Tibial artery (tissue), 4 donors: ENCODE measurements around the gene BICD2.

ENCODE experiments used
- DNase-seq, 2 donors: peaks; one replicate each; pipeline ENCODE4 v3.0.0-alpha.2; 2019
- H3K27ac ChIP-seq, 2 donors: fragments of 200-600 bp; sonication (generic) in 1 of 2; 1 replicate in 1 of 2; 2 replicates in 1 of 2; pipeline ENCODE4 v1.5.1; 2018 to 2019; ENCODE audit warnings: mild to moderate bottlenecking in 1 of 2
- H3K27me3 ChIP-seq, 2 donors: fragments of 200-600 bp; sonication (generic) in 1 of 2; one replicate each; pipeline versions ENCODE4 v1.5.1 to v1.6.0; 2016 to 2019
- H3K36me3 ChIP-seq, 3 donors: fragments of 200-600 bp; sonication (generic) in 2 of 3; one replicate each; pipeline ENCODE4 v1.5.1; 2016 to 2019; ENCODE audit warnings: mild to moderate bottlenecking in 2 of 3
- H3K4me1 ChIP-seq, 4 donors: fragments of 200-600 bp; sonication (generic) in 2 of 4; 1 replicate in 3 of 4; 2 replicates in 1 of 4; pipeline ENCODE4 v1.5.1; 2016 to 2019
- H3K4me3 ChIP-seq, 2 donors: fragments of 200-600 bp; sonication (generic) in 1 of 2; 1 replicate in 1 of 2; 2 replicates in 1 of 2; pipeline ENCODE4 v1.5.1; 2018 to 2019; ENCODE audit warnings: mild to moderate bottlenecking in 2 of 2
- H3K9me3 ChIP-seq, 3 donors: fragments of 200-600 bp; sonication (generic) in 1 of 3; one replicate each; pipeline ENCODE4 v1.5.1; 2016 to 2019
- intact Hi-C: fragments of 100-400 bp; cut with DNase I; formaldehyde crosslinking; loops from one replicate; pipeline ENCODE4 v1.15.0; 2023; ENCODE audit warnings: low total_unique reads
- TF ChIP-seq, protein P1 (sequence below), 2 experiments: fragments of 200-600 bp in 1 of 2; fragments of 450-650 bp in 1 of 2; IDR thresholded peaks; one replicate each; pipeline ENCODE4 v1.5.1; 2017 to 2019; ENCODE audit warnings: antibody characterized with exemption in 2 of 2, mild to moderate bottlenecking in 1 of 2, moderate library complexity in 1 of 2

Gene BICD2

DNA sequence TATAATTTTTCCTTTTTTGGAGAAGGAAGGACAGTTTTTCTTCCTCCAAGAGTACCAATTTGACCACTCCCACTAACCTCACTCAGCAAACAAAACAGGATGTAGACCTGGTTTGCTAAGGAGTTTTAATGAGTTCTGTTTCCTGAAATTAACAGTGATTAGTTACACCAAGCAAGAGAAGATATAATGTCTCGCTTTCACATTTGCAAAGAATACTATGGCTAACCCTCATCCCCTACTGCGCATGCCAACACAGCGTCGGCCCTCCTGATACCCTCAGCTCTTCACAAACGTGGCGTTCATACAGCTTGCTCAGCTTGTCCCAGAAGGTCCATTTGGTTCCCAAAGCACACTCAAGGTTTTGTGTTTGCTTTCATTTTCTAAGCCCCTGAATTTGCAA lies 52.8 kb downstream of the BICD2 start:
- Histone ChIP-seq H3K4me3 (no peak overlapping the region), H3K9me3 (no peaks in the 10 kb centered on the region), H3K36me3 (peaks cover 50 to 76% (median 61%) of the 10 kb centered on the region in 3 donors), H3K27me3 (no peaks in the 10 kb centered on the region), H3K4me1 (no peaks in the 10 kb centered on the region), H3K27ac (no peak overlapping the region)
- no peak for DNase-seq
- intact Hi-C loops = no loop called here
- TF ChIP-seq, protein P1, sequence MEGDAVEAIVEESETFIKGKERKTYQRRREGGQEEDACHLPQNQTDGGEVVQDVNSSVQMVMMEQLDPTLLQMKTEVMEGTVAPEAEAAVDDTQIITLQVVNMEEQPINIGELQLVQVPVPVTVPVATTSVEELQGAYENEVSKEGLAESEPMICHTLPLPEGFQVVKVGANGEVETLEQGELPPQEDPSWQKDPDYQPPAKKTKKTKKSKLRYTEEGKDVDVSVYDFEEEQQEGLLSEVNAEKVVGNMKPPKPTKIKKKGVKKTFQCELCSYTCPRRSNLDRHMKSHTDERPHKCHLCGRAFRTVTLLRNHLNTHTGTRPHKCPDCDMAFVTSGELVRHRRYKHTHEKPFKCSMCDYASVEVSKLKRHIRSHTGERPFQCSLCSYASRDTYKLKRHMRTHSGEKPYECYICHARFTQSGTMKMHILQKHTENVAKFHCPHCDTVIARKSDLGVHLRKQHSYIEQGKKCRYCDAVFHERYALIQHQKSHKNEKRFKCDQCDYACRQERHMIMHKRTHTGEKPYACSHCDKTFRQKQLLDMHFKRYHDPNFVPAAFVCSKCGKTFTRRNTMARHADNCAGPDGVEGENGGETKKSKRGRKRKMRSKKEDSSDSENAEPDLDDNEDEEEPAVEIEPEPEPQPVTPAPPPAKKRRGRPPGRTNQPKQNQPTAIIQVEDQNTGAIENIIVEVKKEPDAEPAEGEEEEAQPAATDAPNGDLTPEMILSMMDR (IDR thresholded peaks at IDR 0.05) = no peak

DNA sequence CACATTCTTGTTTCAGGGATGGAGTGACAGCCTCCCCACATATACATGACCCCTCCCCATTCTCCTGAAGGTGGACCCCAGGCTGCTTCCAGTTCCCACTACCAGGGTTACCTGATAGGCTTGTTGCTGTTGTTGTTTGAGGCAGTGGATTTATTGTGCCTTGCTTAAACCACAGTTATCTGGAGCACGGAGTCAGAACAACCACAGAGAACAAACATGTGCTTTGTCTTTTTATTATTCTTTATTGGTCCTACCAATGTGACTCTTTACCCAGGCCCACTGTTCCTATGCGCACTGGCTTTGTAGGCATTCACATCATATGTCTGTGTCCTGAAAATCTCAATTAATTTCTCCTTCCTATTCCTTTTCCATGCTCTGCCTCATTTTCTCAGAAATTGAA lies 53.5 kb downstream of the BICD2 start:
- Histone ChIP-seq H3K27me3 (no peaks in the 10 kb centered on the region), H3K36me3 (peaks cover 48 to 70% (median 60%) of the 10 kb centered on the region in 3 donors), H3K27ac (no peak overlapping the region), H3K4me1 (no peaks in the 10 kb centered on the region), H3K4me3 (no peak overlapping the region), H3K9me3 (no peaks in the 10 kb centered on the region)
- intact Hi-C loops = no loop called here
- TF ChIP-seq, protein P1 (IDR thresholded peaks at IDR 0.05) = no peak
- no peak for DNase-seq

DNA sequence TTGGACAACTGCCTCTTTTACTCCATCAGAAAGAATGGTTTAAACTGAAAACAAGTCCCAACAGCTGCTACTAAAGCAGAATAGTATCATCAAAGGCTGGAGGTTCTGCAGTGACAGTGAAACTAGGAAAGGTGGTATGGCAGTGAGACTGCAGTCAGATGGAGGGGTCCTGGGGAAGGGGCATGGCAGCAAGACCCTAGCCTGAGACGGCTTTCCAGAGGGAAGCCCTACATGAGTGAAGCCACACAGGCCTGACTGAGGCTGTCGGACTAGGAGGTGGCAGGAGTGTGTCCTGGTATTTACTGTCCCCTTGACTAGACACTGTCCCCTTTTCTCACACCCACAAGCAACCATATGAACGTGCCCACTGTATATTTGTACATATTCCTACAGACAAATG lies 54.3 kb downstream of the BICD2 start:
- intact Hi-C loops = no loop called here

DNA sequence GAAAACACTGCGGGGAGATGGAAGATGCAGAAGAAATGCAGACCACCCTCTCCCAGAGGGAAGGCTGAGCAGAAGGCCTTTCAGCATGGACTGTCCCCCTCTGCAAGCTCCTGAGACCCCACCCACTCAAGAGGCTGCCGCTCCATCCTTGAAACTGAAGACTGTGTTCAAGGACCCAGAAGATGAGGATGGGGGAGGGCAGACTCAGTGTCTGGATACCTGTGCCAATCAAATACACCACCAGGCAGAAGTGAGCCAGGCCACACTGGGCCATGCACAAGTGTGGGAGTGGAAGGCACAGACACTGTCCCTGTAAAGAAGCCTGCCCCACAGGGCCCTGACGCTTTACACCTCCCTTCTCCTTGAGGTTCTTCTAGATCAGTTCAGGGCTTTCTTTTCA lies 54.7 kb downstream of the BICD2 start:
- DNase-seq = no peak
- TF ChIP-seq, protein P1 (IDR thresholded peaks at IDR 0.05) = no peak
- Histone ChIP-seq H3K4me1 (no peaks in the 10 kb centered on the region), H3K27me3 (no peaks in the 10 kb centered on the region), H3K9me3 (no peaks in the 10 kb centered on the region), H3K27ac (no peak overlapping the region), H3K4me3 (no peak overlapping the region), H3K36me3 (peaks cover 36 to 58% (median 48%) of the 10 kb centered on the region in 3 donors)
- intact Hi-C loops = no loop called here

More for the DNA sequence above, 54.3 kb downstream of the BICD2 start:
- Histone ChIP-seq H3K27ac (no peak overlapping the region), H3K36me3 (peaks cover 40 to 62% (median 52%) of the 10 kb centered on the region in 3 donors), H3K27me3 (no peaks in the 10 kb centered on the region), H3K4me1 (no peaks in the 10 kb centered on the region), H3K4me3 (no peak overlapping the region), H3K9me3 (no peaks in the 10 kb centered on the region)
- TF ChIP-seq, protein P1 (IDR thresholded peaks at IDR 0.05) = no peak
- no peak for DNase-seq

DNA sequence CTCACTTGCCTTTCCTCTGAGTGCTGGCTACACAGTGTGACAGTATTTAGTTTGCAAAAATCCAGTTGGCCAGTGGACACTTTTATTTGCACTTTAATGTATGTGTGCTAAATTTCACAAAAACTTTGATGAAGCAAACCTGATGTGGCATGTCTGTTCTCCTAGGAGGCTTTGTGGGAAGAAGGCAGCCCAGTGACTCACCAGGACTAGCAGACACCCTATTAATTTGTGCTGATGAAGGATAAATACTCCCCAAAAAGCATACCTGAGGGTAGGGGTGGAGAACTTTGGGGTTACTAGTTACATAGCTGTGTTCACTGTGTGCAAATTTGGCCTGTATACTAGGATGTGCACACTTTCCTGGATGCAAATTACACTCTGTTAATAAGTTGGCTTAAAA lies 55.4 kb downstream of the BICD2 start:
- no peaks in the 10 kb centered on the region for H3K9me3 ChIP-seq
- TF ChIP-seq, protein P1 (IDR thresholded peaks at IDR 0.05) = no peak
- H3K27ac ChIP-seq = no peak overlapping the region
- H3K27me3 ChIP-seq = no peaks in the 10 kb centered on the region
- H3K4me1 ChIP-seq = no peaks in the 10 kb centered on the region
- no peak overlapping the region for H3K4me3 ChIP-seq
- DNase-seq = no peak
- intact Hi-C loops = no loop called here
- peaks cover 29 to 51% (median 41%) of the 10 kb centered on the region in 3 donors for H3K36me3 ChIP-seq

DNA sequence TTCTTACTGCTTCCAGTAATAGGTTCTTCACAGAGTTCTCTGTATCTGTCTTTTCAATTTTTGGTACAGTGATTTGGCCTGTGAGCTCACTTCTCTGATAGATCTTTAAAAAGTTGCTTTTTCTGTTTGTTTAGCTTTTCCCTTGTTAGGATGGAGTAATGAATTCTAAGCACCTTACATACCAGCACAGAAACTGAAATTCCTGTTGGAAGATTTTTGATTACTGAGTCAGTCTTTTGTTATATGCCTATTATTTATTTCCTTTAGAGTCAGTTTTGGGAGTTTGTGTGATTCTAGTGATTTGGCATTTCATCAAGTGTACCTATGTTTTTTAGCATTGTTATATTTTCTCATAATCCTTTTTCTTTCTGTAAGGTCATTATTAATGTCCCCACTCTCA lies 57.1 kb downstream of the BICD2 start:
- Histone ChIP-seq H3K4me3 (no peak overlapping the region), H3K4me1 (no peaks in the 10 kb centered on the region), H3K9me3 (no peaks in the 10 kb centered on the region), H3K27me3 (no peaks in the 10 kb centered on the region), H3K36me3 (peaks cover 12 to 34% (median 24%) of the 10 kb centered on the region in 3 donors), H3K27ac (no peak overlapping the region)
- intact Hi-C loops = no loop called here
- TF ChIP-seq, protein P1 (IDR thresholded peaks at IDR 0.05) = no peak
- no peak for DNase-seq
